Endothelial cell of umbilical vein (primary cell): ENCODE results near the gene HMG20A. TPM values are rescaled to one million over a fixed set of nuclear protein-coding genes. Genes with fewer than 3 reads are reported as not detected.
A peak's percentile ranks its signal among the peaks of the same experiment; 100 is the strongest.

Experiments
- BruUV-seq: library from RNA; stranded (reverse); fragments of 400-500 nt; replicated peaks from 2 replicates; lab custom pipeline; 2021; lab: Mats Ljungman, UMichigan
- CTCF ChIA-PET: fragments of 300-600, 350-600 bp; sonication (Branson Sonifier 250); formaldehyde crosslinking; loops from one replicate; lab custom pipeline; 2021; ENCODE audit warnings: antibody characterized with exemption, inconsistent platforms; lab: Charles Lee
- POLR2A ChIA-PET: fragments of 300-600, 350-600 bp; sonication (Branson Sonifier 250); formaldehyde crosslinking; loops from one replicate; lab custom pipeline; 2021; ENCODE audit warnings: antibody characterized with exemption, inconsistent platforms; lab: Charles Lee
- DNase-seq: peaks from one replicate; pipeline ENCODE4 v3.0.0-alpha.2; 2011; ENCODE audit warnings: low read depth, low spot score
- FAIRE-seq: peaks from 2 replicates; lab custom pipeline; 2011; peaks lifted over from hg19 to GRCh38; lab: Jason Lieb, UNC
- H2AFZ ChIP-seq: 2 replicates; pipeline ENCODE4 v1.6.0; 2012; ENCODE audit warnings: low read depth, low read length, control low read depth, inconsistent platforms
- H3K27ac ChIP-seq: 2 replicates; pipeline ENCODE4 v1.5.1; 2011; ENCODE audit warnings: low read depth, mild to moderate bottlenecking, control low read depth, low read length, moderate library complexity; ENCODE audit not compliant: insufficient read depth
- H3K27me3 ChIP-seq, 2 experiments: 2 replicates each; pipeline versions ENCODE4 v1.6.0 to v1.6.1; 2011; ENCODE audit warnings: low read length in 2 of 2, mixed read lengths in 1 of 2; ENCODE audit not compliant: control insufficient read depth in 2 of 2, insufficient read depth in 2 of 2
- H3K36me3 ChIP-seq, 2 experiments: 2 replicates in 1 of 2; 3 replicates in 1 of 2; pipeline ENCODE4 v1.5.1; 2011; ENCODE audit warnings: low read length in 2 of 2, mild to moderate bottlenecking in 1 of 2, moderate library complexity in 1 of 2; ENCODE audit not compliant: control insufficient read depth in 2 of 2, insufficient read depth in 2 of 2; ENCODE audit errors: extremely low read depth in 1 of 2
- H3K4me1 ChIP-seq: 3 replicates; pipeline ENCODE4 v1.5.1; 2011; ENCODE audit warnings: mild to moderate bottlenecking, low read length; ENCODE audit not compliant: control insufficient read depth, insufficient read depth; ENCODE audit errors: extremely low read depth
- H3K4me2 ChIP-seq: 2 replicates; pipeline ENCODE4 v1.6.1; 2011; ENCODE audit warnings: low read length, control low read depth, mixed read lengths; ENCODE audit not compliant: insufficient read depth
- H3K4me3 ChIP-seq, 3 experiments: fragments of 200-600 bp in 1 of 3; sonication (generic), shearing (Covaris generic) in 1 of 3; replicated peaks in 1 of 3; 2 replicates each; pipeline ENCODE4 v1.5.1; 2011 to 2016; ENCODE audit warnings: control low read depth in 3 of 3, low read length in 3 of 3, mild to moderate bottlenecking in 2 of 3, inconsistent platforms in 1 of 3, low read depth in 1 of 3, moderate library complexity in 1 of 3; ENCODE audit not compliant: insufficient read depth in 1 of 3
- H3K79me2 ChIP-seq: 2 replicates; pipeline ENCODE4 v1.6.0; 2012; ENCODE audit warnings: low read length, inconsistent platforms; ENCODE audit not compliant: control insufficient read depth, insufficient read depth
- H3K9ac ChIP-seq: replicated peaks from 2 replicates; pipeline ENCODE3; 2011; ENCODE audit warnings: low read length, control low read depth; ENCODE audit not compliant: insufficient read depth; ENCODE audit errors: extremely low read depth
- H3K9me1 ChIP-seq: replicated peaks from 3 replicates; pipeline ENCODE4 v1.6.0; 2011; ENCODE audit warnings: mild to moderate bottlenecking, low read length; ENCODE audit not compliant: control insufficient read depth, insufficient read depth; ENCODE audit errors: extremely low read depth
- H3K9me3 ChIP-seq: replicated peaks from 2 replicates; pipeline ENCODE4 v1.5.1; 2012; ENCODE audit warnings: low read length, inconsistent platforms; ENCODE audit not compliant: control insufficient read depth, insufficient read depth
- H4K20me1 ChIP-seq: replicated peaks from 2 replicates; pipeline ENCODE3; 2011; ENCODE audit warnings: mild to moderate bottlenecking, low read length; ENCODE audit not compliant: control insufficient read depth, insufficient read depth; ENCODE audit errors: extremely low read depth
- EZH2 ChIP-seq: IDR thresholded peaks from 2 replicates; pipeline ENCODE4 v1.6.1; 2012; ENCODE audit warnings: borderline replicate concordance, low read depth, mild to moderate bottlenecking, moderate library complexity, low read length, inconsistent platforms; ENCODE audit not compliant: severe bottlenecking
- FOS ChIP-seq: IDR thresholded peaks from 2 replicates; pipeline ENCODE4 v1.6.1; 2011; ENCODE audit warnings: mild to moderate bottlenecking, low read length, moderate library complexity, borderline replicate concordance; ENCODE audit not compliant: insufficient read depth
- GATA2 ChIP-seq: IDR thresholded peaks from 2 replicates; pipeline ENCODE4 v1.7.0; 2011; ENCODE audit warnings: low read depth, mild to moderate bottlenecking, moderate library complexity, mixed read lengths, low read length; ENCODE audit not compliant: insufficient read length, insufficient read depth
- JUN ChIP-seq: IDR thresholded peaks from 2 replicates; pipeline ENCODE4 v1.6.1; 2011; ENCODE audit warnings: borderline replicate concordance, low read depth; ENCODE audit not compliant: insufficient read length, insufficient read depth
- MYC ChIP-seq: IDR thresholded peaks from one replicate; pipeline ENCODE4 v1.6.1; 2011; ENCODE audit warnings: mild to moderate bottlenecking, low read depth, low read length
- POLR2A ChIP-seq: IDR thresholded peaks from 2 replicates; pipeline ENCODE4 v1.6.1; 2012; ENCODE audit warnings: low read depth, mild to moderate bottlenecking, control low read depth, low read length
- POLR2AphosphoS5 ChIP-seq: IDR thresholded peaks from 2 replicates; pipeline ENCODE4 v1.6.1; 2012; ENCODE audit warnings: low read depth, mild to moderate bottlenecking, control low read depth, low read length, moderate library complexity; ENCODE audit not compliant: insufficient read depth
- dilution Hi-C: fragments of 300-500 bp; cut with MboI; formaldehyde crosslinking; loops from one replicate; pipeline ENCODE4 v1.15.0; 2019; ENCODE audit warnings: low sequenced_read_pairs; ENCODE audit not compliant: extremely low pct_ligation_motif_present
- intact Hi-C: fragments of 100-400 bp; cut with micrococcal nuclease; formaldehyde crosslinking; loops from one replicate; pipeline ENCODE4 v1.10.0; 2022
- polyA plus RNA-seq, 4 experiments: library from polyadenylated mRNA; depleted of rRNA in 3 of 4; stranded (reverse) in 3 of 4; unstranded in 1 of 4; fragments of >200 nt; gene quantifications; 2 replicates each; pipeline versions ENCODE4 v1.2.1 to v1.2.3, GENCODE V29; 2011 to 2012; ENCODE audit warnings: missing spikeins in 1 of 4
- total RNA-seq: library from RNA; stranded (reverse); gene quantifications from 2 replicates; pipeline ENCODE4 v1.2.3, GENCODE V29; 2021

Gene HMG20A
- total and polyA plus RNA-seq, 2 donors (not counting 3 experiments of a cell fraction or from before 2014, with no cell fraction given): 35.8 to 44.0 TPM

GRCh38 chr15:77493324-77493907, 72.7 kb downstream of the HMG20A start:
- POLR2A ChIA-PET: no interaction called here
- H3K79me2 ChIP-seq: no peaks in the 10 kb centered on the region
- dilution Hi-C loops (no loop called here), intact Hi-C loops (no loop called here)
- no peaks in the 10 kb centered on the region for H3K36me3 ChIP-seq
- peaks cover 53% of the 10 kb centered on the region for H3K4me1 ChIP-seq
- H3K9ac ChIP-seq: no peak overlapping the region
- peak overlapping the region; percentile 22 for H3K27ac ChIP-seq
- no TSS peak for BruUV-seq
- FAIRE-seq: no peak
- no peak overlapping the region for H3K4me3 ChIP-seq
- peak overlapping the region; percentile 23 for H3K4me2 ChIP-seq
- peak; percentile 19 for DNase-seq
- H4K20me1 ChIP-seq: no peaks in the 10 kb centered on the region
- TF ChIP-seq POLR2A: no peak
- TF ChIP-seq JUN: no peak
- peak; percentile 46 for TF ChIP-seq GATA2
- no peak for TF ChIP-seq MYC
- no peaks in the 10 kb centered on the region for H3K27me3 ChIP-seq
- CTCF ChIA-PET: interaction anchor here (1.0 to 2.7 kb wide), 5 partner anchors 35 to 78 kb away, joined by 3 to 14 read pairs (median 5); partner anchors contain the start of genes HMG20A and PEAK1
- no peaks in the 10 kb centered on the region for H3K9me3 ChIP-seq
- no peaks in the 10 kb centered on the region for H3K9me1 ChIP-seq
- H2AFZ ChIP-seq: peak overlapping the region; percentile 13

- Histone ChIP-seq H2AFZ (no peak overlapping the region), H3K9me3 (no peaks in the 10 kb centered on the region), H3K79me2 (no peaks in the 10 kb centered on the region), H3K27me3 (no peaks in the 10 kb centered on the region), H3K4me2 (peak overlapping the region; percentile 5), H3K4me1 (peaks cover 53% of the 10 kb centered on the region), H4K20me1 (no peaks in the 10 kb centered on the region), H3K9me1 (no peaks in the 10 kb centered on the region), H3K9ac (no peak overlapping the region), H3K4me3 (no peak overlapping the region), H3K36me3 (no peaks in the 10 kb centered on the region), H3K27ac (peak overlapping the region; percentile 94)
- dilution Hi-C loops (no loop called here), intact Hi-C loops (no loop called here)
- BruUV-seq: no TSS peak
- TF ChIP-seq POLR2AphosphoS5: no peak
- TF ChIP-seq FOS: peak; percentile 7
- TF ChIP-seq POLR2A: no peak
- no peak for TF ChIP-seq MYC
- TF ChIP-seq EZH2: no peak
- ChIA-PET CTCF (interaction anchor here (1.0 to 6.7 kb wide), 6 partner anchors 13 to 375 kb away, joined by 3 to 74 read pairs (median 12); partner anchors contain the start of gene PEAK1), POLR2A (interaction anchor here (1.1 kb wide), 1 partner anchor 12 kb away, joined by 3 read pairs; no protein-coding TSS in a partner anchor)
- DNase-seq (peak; percentile 54), FAIRE-seq (peak; percentile 72)
Observed at GRCh38 chr15:77494073-77494867, 73.6 kb downstream of the HMG20A start.
